GM12872 (cell line): ENCODE results near the gene FOXG1.

Experiments used
- CTCF ChIP-seq: IDR thresholded peaks from 3 replicates; pipeline ENCODE4 v1.5.1; 2011; ENCODE audit warnings: low read depth, mild to moderate bottlenecking, low read length, moderate library complexity; ENCODE audit not compliant: insufficient read depth

FOXG1 gene

DNA sequence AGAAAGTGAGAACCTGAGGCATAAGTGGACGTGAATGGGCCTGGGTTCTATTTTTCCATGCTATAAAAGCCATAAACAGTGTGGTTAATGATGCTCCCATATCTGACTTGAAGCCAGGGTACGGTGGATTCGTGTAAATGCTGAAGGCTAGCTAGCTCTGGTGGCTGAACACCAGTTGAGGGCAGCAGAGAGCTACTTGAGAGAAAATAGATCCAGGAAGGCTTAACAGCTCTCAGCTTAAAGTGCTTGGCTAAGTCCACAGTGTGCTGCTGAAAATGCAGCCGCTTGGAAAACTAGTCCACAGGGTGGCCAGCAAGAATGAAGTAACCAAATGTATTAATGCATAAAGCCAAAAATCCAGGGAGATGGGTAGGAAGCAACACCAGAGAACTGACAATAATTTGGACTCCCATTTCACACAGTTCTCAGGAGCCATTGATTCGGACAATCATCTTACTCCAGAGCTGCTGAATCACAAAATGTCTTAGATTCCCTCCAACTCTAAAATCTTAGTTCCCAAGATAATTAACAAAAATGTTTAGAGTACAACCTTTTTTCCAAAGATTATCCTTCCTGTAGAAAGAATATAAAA is 15.0 kb upstream of the FOXG1 start:
- TF ChIP-seq CTCF: peak; percentile 86

- peak; percentile 66 for TF ChIP-seq CTCF
These were observed 12.2 kb upstream of the FOXG1 start for GRCh38 chr14:28754209-28754985.

- no peak for TF ChIP-seq CTCF
These were observed 11.3 kb upstream of the FOXG1 start for GRCh38 chr14:28755198-28755815.

DNA sequence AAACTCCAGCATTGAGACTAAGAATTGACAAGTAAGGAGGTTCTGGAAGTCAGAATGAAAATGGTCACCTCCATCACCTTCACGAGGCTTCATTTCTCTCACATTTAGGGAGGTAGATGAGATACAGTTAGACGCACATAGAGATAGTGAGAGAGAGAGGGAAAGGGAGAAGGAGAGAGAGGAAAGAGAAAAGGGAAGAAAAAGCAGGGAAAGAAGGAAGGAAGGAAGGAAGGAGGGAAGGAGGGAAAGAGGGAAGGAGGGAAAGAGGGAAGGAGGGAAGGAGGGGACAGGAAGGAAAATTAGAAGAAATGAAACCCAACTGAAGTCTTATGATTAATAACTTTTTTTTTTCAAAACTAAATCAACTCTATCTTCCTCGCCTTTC is 10.7 kb upstream of the FOXG1 start:
- TF ChIP-seq CTCF: no peak

GRCh38 chr14:28756269-28756883 is 10.2 kb upstream of the FOXG1 start:
- no peak for TF ChIP-seq CTCF

DNA sequence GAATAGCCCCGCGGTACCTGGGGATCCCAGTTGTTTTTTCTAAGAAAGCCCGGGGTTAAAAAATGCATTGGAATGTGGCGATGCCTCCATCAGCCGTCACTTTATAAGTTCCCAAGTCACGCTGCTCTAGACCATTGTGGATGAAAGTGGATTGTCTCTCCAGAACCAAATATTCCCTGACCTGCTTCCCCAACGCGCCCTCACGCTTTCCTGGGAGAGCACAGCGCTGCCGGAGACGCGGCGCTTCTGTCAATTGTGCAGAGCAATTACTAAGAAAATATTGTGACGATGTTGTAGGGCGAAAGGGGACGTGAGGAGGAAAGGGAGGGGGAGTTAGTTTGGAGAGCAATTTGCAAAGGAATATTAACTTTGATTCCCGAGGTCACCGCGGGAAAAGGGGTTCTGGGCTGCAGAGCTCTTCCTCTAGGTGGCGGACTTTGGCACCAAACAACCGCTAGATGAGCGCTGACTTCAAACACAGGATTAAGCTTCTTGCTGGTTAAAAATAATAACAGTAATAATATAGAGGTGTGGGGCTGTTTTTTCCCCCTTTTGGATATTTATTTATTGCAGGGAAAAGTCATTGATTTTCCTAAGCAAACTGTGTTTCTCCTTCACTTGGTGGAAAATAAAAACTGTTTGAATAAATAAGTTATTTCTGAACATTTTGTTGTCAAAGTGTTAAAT is 9.6 kb upstream of the FOXG1 start:
- TF ChIP-seq CTCF: peak; percentile 64

- TF ChIP-seq CTCF: no peak
These were observed 8.8 kb upstream of the FOXG1 start for GRCh38 chr14:28757786-28758185.
